Inflammatory macrophage treated with lipopolysaccharide for 4 hours (primary cell): ENCODE data around the gene CCDC57.

Experiments used
- DNase-seq: peaks from one replicate; pipeline ENCODE4 v3.0.0-alpha.2; 2020

Gene CCDC57

GRCh38 chr17:82089723-82090548, 122.7 kb downstream of the CCDC57 start:
- DNase-seq = no peak

GRCh38 chr17:82088838-82089722, 123.6 kb downstream of the CCDC57 start:
- no peak for DNase-seq

- no peak for DNase-seq
These were observed 124.4 kb downstream of the CCDC57 start for GRCh38 chr17:82087961-82088837.

GRCh38 chr17:82086941-82087906, 125.4 kb downstream of the CCDC57 start:
- no peak for DNase-seq

- no peak for DNase-seq
These were observed 126.5 kb downstream of the CCDC57 start for GRCh38 chr17:82085931-82086764.

GRCh38 chr17:82085031-82085861, 127.4 kb downstream of the CCDC57 start:
- no peak for DNase-seq

- no peak for DNase-seq
These were observed 128.1 kb downstream of the CCDC57 start for GRCh38 chr17:82084373-82085030.

GRCh38 chr17:82083533-82084359, 128.9 kb downstream of the CCDC57 start:
- no peak for DNase-seq

GRCh38 chr17:82083009-82083408, 129.6 kb downstream of the CCDC57 start:
- DNase-seq = no peak

- DNase-seq = no peak
These were observed 130.2 kb downstream of the CCDC57 start for GRCh38 chr17:82082456-82082855.

- no peak for DNase-seq
These were observed 130.7 kb downstream of the CCDC57 start for GRCh38 chr17:82081966-82082365.

GRCh38 chr17:82081546-82081945, 131.1 kb downstream of the CCDC57 start:
- no peak for DNase-seq

GRCh38 chr17:82080789-82081464, 131.7 kb downstream of the CCDC57 start:
- DNase-seq = no peak

GRCh38 chr17:82080048-82080788, 132.4 kb downstream of the CCDC57 start:
- DNase-seq = no peak

- no peak for DNase-seq
These were observed 133.5 kb downstream of the CCDC57 start for GRCh38 chr17:82079001-82079677.

GRCh38 chr17:82078433-82078832, 134.2 kb downstream of the CCDC57 start:
- no peak for DNase-seq
